Pancreas (tissue), 10 donors: ENCODE measurements around the gene RIC8B. TPM values are rescaled to one million over a fixed set of nuclear protein-coding genes. Genes with fewer than 3 reads are reported as not detected.
A peak's percentile ranks its signal among the peaks of the same experiment; 100 is the strongest.

Source experiments
- ATAC-seq, 4 donors: fragments of 200-7000 bp; cut with Tn5 transposase; one replicate each; pipeline versions ENCODE4 v1.8.0 to v1.9.1; 2020; ENCODE audit warnings: mild to moderate bottlenecking in 4 of 4, moderate library complexity in 4 of 4
- DNase-seq, 6 donors: peaks; one replicate each; pipeline ENCODE4 v3.0.0-alpha.2; 2020
- FAIRE-seq: peaks from 2 replicates; lab custom pipeline; 2012; peaks lifted over from hg19 to GRCh38; lab: Jason Lieb, UNC
- H3K27ac ChIP-seq, 4 donors: fragments of 200-600 bp; sonication (generic); 1 replicate in 3 of 4; 2 replicates in 1 of 4; pipeline versions ENCODE4 v1.5.0 to v1.8.0; 2020
- H3K27me3 ChIP-seq, 4 donors: fragments of 200-600 bp; one replicate each; pipeline ENCODE4 v1.8.0; 2021
- H3K36me3 ChIP-seq, 3 donors: fragments of 200-600 bp; sonication (generic) in 1 of 3; one replicate each; pipeline versions ENCODE4 v1.5.0 to v1.8.0; 2020 to 2021
- H3K4me1 ChIP-seq, 3 donors: fragments of 200-600 bp; one replicate each; pipeline ENCODE4 v1.8.0; 2021
- H3K4me3 ChIP-seq, 4 donors: fragments of 200-600 bp; sonication (generic) in 2 of 4; one replicate each; pipeline versions ENCODE4 v1.5.0 to v1.8.0; 2020 to 2021
- H3K9me3 ChIP-seq, 4 donors: fragments of 200-600 bp; one replicate each; pipeline ENCODE4 v1.8.0; 2021
- CTCF ChIP-seq, 4 donors: fragments of 200-600 bp; sonication (generic) in 3 of 4; IDR thresholded peaks; one replicate each; pipeline versions ENCODE4 v1.5.0 to v1.8.0; 2021; ENCODE audit warnings: antibody characterized with exemption in 4 of 4
- WGBS, 2 donors: extraction: QIAGEN DNeasy Blood & Tissue Kit; methylation state at CpG; one replicate each; pipeline ENCODE4 v1.1.7; 2013; 5-methylcytosine and 5-hydroxymethylcytosine counted together
- intact Hi-C, 3 donors: fragments of 100-400 bp; cut with DNase I; formaldehyde crosslinking; loops; one replicate each; pipeline versions ENCODE4 v1.11.1 to v1.14.2; 2022
- polyA plus RNA-seq, 2 donors: library from polyadenylated mRNA; stranded (reverse); fragments of 200-250 nt; gene quantifications; one replicate each; pipeline ENCODE4 v1.2.3, GENCODE V29; 2013
- total RNA-seq, 6 donors: library from RNA; stranded (reverse); fragmentation: NEBNext Ultra II Directional in 4 of 6; extraction: Animal tissue kit (Norgen Biotek cat#: 25700) in 4 of 6; gene quantifications; one replicate each; pipeline versions ENCODE4 v1.2.1 to v1.2.4, GENCODE V29; 2021 to 2023
- donor health status: healthy with polysubstance abuse.
- donor health status: DM: no; HTN: no; CAD: no; lungs with moderate emphysema.
- donor health status: DM: no; HTN: no; CAD: no.
- donor health status: control.
- donor health status: control.
- donor health status: Bipolar disorder and iron deficiency.
- donor health status: DM: yes; HTN: yes; CAD: no.
- donor health status: DM: no; HTN: no; CAD: no.
- donor health status: DM: no; HTN: no; CAD: no.
- donor health status: DM: yes; HTN: yes; CAD: no.

The RIC8B gene
- total and polyA plus RNA-seq, 8 donors = 5.3 to 17.5 (median 9.8) TPM

GRCh38 chr12:106740818-106741217, 33.7 kb upstream of the RIC8B start:
- H3K4me1 ChIP-seq = peaks cover 0 to 8% (median 6%) of the 10 kb centered on the region in 3 donors
- H3K9me3 ChIP-seq = no peaks in the 10 kb centered on the region
- H3K27me3 ChIP-seq = no peaks in the 10 kb centered on the region
- no peak for FAIRE-seq
- no peak for TF ChIP-seq CTCF (IDR thresholded peaks at IDR 0.05)
- no peak overlapping the region for H3K4me3 ChIP-seq
- peak in 2 of 4 donors; percentile 56 to 68 for ATAC-seq
- no peaks in the 10 kb centered on the region for H3K36me3 ChIP-seq
- no peak for DNase-seq
- intact Hi-C loops = no loop called here
- no peak overlapping the region for H3K27ac ChIP-seq
- WGBS, 2 donors = 75 to 84% methylated on average over 5 of the region's 5 CpGs

GRCh38 chr12:106741247-106741646, 33.2 kb upstream of the RIC8B start:
- ATAC-seq = no peak
- peaks cover 0 to 8% (median 6%) of the 10 kb centered on the region in 3 donors for H3K4me1 ChIP-seq
- no peaks in the 10 kb centered on the region for H3K9me3 ChIP-seq
- no peaks in the 10 kb centered on the region for H3K36me3 ChIP-seq
- no peak overlapping the region for H3K4me3 ChIP-seq
- 76 to 82% methylated on average over 2 of the region's 2 CpGs for WGBS, 2 donors
- DNase-seq = no peak
- TF ChIP-seq CTCF (IDR thresholded peaks at IDR 0.05) = no peak
- H3K27ac ChIP-seq = no peak overlapping the region
- no peaks in the 10 kb centered on the region for H3K27me3 ChIP-seq
- intact Hi-C loops = no loop called here
- no peak for FAIRE-seq

DNA sequence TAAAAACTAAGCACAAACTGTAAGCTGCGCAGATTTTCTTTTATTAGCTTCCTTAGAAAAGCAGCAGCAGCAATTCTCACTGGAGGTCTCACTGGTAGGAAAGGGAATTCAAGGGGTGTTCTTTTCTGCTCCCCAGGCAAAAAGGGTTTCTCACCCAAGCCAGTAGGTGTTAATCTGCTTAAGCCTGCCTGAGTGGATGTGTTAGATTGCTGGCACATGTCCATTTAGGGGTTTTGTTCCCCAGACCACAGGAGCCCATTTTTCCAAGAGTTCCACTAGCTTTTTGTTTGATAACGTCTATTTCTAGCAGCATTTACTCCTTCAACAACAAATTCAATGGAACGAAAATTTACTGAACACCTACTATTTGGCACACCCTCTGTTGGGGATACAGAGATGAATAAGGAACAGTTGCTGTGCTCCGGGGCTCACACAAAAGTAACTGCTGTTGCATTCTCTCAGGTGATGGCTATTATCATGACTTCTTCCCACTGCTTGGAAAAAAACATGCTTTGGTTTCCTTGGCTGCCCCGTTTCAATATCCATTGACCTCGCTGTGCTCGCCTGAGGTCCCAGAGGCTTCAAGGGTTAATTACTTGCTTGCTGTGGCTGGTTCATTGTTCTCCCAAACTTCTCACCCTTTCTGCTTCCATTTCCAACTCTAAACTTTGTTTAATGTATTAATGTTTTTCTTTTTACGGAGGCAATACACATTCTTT, 31.1 kb upstream of the RIC8B start:
- no peak for FAIRE-seq
- 51 to 58% methylated on average over 8 of the region's 8 CpGs for WGBS, 2 donors
- no peak overlapping the region for H3K4me3 ChIP-seq

DNA sequence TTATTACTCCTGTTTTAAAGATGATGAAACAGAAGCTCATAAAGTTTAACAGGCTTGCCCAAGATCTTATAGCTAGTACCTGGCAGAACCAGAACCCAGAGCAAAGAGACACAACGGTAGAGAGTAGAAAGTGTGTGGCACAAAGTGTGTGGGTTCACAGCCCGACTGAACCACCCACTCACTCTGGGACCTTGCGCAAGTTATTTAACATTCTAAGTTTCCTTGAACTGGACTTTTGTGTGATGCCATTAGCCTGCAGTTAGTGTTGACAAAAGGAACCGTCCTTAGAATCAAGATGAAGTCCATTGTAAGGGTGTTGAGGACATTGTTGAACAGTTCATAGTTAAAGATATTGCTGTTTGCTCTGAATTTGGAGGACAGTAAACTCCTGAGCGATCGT, 29.9 kb upstream of the RIC8B start:
- no peak for ATAC-seq

More for the DNA sequence above, 31.1 kb upstream of the RIC8B start:
- peaks cover 0 to 8% (median 6%) of the 10 kb centered on the region in 3 donors for H3K4me1 ChIP-seq
- intact Hi-C loops = no loop called here
- H3K27me3 ChIP-seq = no peaks in the 10 kb centered on the region
- TF ChIP-seq CTCF (IDR thresholded peaks at IDR 0.05) = no peak
- H3K36me3 ChIP-seq = no peaks in the 10 kb centered on the region
- ATAC-seq (no peak), DNase-seq (no peak)
- H3K27ac ChIP-seq = no peak overlapping the region
- no peaks in the 10 kb centered on the region for H3K9me3 ChIP-seq

More for the DNA sequence above, 29.9 kb upstream of the RIC8B start:
- no peaks in the 10 kb centered on the region for H3K27me3 ChIP-seq
- WGBS, 2 donors = 61 to 72% methylated on average over 6 of the region's 6 CpGs
- no peaks in the 10 kb centered on the region for H3K9me3 ChIP-seq
- FAIRE-seq (no peak), DNase-seq (no peak)
- no peak for TF ChIP-seq CTCF (IDR thresholded peaks at IDR 0.05)
- H3K4me3 ChIP-seq = no peak overlapping the region
- peaks cover 0 to 5% (median 3%) of the 10 kb centered on the region in 3 donors for H3K4me1 ChIP-seq
- intact Hi-C loops = no loop called here
- no peak overlapping the region for H3K27ac ChIP-seq
- H3K36me3 ChIP-seq = no peaks in the 10 kb centered on the region
